22Rv1 (cell line): ENCODE results near the gene ACTR6.

ENCODE experiments used
- ZFX ChIP-seq: fragments of 450-650 bp; IDR thresholded peaks from 2 replicates; pipeline ENCODE4 v1.6.1; 2017; ENCODE audit warnings: antibody characterized with exemption, borderline replicate concordance
- TF ChIP-seq, protein P1 (sequence below): fragments of 450-650 bp; IDR thresholded peaks from 2 replicates; pipeline ENCODE4 v1.5.1; 2017; ENCODE audit warnings: mild to moderate bottlenecking

DNA sequence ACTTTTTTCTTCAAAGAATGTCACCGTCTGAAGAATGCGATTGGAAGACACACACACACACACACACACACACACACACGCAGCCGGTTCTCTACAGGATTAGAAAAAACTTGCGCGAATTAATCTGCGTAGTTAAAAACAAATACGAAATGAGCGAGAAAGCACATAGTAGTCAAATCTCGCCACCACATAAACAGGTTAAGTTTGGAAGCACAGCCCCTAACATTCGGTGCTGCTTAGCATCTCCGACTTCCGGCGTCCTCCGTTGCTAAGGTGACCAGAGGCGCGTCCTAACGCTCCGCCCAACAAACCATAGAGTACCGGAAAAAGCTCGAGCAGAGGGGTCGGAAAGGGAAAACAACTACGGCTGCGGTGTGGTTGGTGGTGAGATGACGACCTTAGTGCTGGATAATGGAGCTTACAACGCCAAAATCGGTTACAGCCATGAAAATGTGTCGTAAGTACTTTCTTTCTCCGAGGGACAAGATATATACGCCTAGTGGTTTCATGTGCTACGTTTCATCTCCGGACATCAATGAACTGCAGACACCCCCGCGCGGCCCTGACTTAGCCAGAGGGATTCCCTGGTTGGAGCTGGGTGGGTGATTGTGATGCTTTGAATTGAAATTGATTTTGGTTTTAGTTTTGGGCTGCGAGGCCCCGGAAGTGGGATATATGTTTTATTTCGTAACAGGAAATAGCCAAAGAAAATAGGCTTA is at the start of gene ACTR6:
- TF ChIP-seq, protein P1, sequence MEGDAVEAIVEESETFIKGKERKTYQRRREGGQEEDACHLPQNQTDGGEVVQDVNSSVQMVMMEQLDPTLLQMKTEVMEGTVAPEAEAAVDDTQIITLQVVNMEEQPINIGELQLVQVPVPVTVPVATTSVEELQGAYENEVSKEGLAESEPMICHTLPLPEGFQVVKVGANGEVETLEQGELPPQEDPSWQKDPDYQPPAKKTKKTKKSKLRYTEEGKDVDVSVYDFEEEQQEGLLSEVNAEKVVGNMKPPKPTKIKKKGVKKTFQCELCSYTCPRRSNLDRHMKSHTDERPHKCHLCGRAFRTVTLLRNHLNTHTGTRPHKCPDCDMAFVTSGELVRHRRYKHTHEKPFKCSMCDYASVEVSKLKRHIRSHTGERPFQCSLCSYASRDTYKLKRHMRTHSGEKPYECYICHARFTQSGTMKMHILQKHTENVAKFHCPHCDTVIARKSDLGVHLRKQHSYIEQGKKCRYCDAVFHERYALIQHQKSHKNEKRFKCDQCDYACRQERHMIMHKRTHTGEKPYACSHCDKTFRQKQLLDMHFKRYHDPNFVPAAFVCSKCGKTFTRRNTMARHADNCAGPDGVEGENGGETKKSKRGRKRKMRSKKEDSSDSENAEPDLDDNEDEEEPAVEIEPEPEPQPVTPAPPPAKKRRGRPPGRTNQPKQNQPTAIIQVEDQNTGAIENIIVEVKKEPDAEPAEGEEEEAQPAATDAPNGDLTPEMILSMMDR = no peak
- TF ChIP-seq ZFX = no peak
